Urinary bladder (tissue), 4 donors: ENCODE results near the gene IFITM10. TPM values are rescaled to one million over a fixed set of nuclear protein-coding genes. Genes with fewer than 3 reads are reported as not detected.

Experiments
- DNase-seq: peaks from one replicate; pipeline ENCODE4 v3.0.0-alpha.2; 2015; ENCODE audit errors: extremely low spot score
- H3K27ac ChIP-seq: one replicate; pipeline ENCODE4 v1.5.1; 2013; ENCODE audit warnings: low read depth, mild to moderate bottlenecking, moderate library complexity
- H3K36me3 ChIP-seq: one replicate; pipeline ENCODE4 v1.6.1; 2013; ENCODE audit warnings: mild to moderate bottlenecking, moderate library complexity; ENCODE audit not compliant: insufficient read depth
- H3K4me1 ChIP-seq: one replicate; pipeline ENCODE4 v1.6.1; 2013; ENCODE audit warnings: mild to moderate bottlenecking, moderate library complexity; ENCODE audit not compliant: insufficient read depth
- H3K4me3 ChIP-seq: one replicate; pipeline ENCODE4 v1.5.1; 2013; ENCODE audit warnings: low read depth, low read length
- WGBS: extraction: QIAGEN DNeasy Blood & Tissue Kit; methylation state at CpG from one replicate; pipeline ENCODE4 v1.1.7; 2013; 5-methylcytosine and 5-hydroxymethylcytosine counted together
- polyA plus RNA-seq: library from polyadenylated mRNA; stranded (reverse); fragments of 200-250 nt; gene quantifications from one replicate; pipeline ENCODE4 v1.2.3, GENCODE V29; 2013
- total RNA-seq: library from RNA; depleted of rRNA; stranded (reverse); fragments of >200 nt; gene quantifications from one replicate; pipeline ENCODE4 v1.2.3, GENCODE V29; 2014
- donor health status: healthy with polysubstance abuse.
- donor health status: healthy.

Gene IFITM10
- total and polyA plus RNA-seq, 2 donors, result 1.0 to 1.9 TPM

DNA sequence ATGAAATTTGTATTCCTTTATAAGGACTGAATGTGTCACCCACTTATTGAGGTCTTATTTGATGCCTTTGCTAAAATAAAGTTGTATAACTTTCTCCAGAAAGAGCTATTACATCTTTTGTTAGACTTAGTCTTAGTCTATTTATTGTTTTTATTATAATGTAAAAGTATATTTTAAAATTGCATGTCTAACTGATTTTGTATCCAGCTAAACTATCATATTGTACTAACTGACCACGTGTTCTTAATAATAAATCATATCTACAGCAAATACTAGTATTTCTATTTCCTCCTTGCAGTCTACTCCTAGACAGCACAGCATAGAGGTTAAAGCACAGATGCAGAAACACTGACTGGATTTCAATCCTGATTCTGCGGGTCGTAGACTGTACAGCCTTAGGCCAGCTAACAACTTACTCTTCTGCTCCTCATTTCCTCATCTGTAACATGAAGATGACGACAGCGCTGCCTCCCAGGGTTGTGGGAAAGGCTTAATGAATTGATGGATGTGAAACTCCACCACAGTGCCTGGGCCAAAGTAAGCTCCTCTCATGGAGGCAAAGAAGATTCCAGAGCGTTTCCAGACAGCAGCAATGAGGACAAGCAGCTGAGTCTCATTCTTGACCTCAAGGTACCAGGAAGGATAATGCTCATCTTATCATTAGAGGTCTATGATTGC, 13.2 kb downstream of the IFITM10 start:
- H3K4me1 ChIP-seq, result no peaks in the 10 kb centered on the region
- WGBS, result 85% methylated on average over 6 of the region's 6 CpGs
- no peak for DNase-seq
- H3K27ac ChIP-seq, result no peak overlapping the region
- H3K4me3 ChIP-seq, result no peak overlapping the region
- H3K36me3 ChIP-seq, result no peaks in the 10 kb centered on the region

DNA sequence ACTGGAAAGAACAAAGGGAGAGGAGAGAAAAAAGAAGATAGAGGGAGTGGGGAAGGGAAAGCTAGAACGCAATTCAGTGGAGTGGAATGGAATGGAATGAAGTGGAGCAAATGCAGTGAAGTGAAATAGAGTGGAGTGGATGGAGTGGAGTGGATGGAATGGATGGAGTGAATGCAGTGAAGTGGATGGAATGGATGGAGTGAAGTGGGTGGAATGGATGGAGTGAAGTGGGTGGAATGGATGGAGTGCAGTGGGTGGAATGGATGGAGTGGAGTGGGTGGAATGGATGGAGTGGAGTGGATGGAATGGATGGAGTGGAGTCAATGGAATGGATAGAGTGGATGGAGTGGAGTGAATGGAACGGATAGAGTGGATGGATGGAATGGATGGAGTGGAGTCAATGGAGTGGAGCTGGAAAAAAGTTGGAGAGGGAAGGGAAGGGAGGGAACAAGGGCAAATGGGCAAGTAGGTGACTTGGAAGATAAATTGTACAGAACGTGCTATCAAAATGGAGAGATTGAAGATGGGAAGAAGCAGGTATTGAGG, 13.9 kb downstream of the IFITM10 start:
- no peak for DNase-seq
- no peak overlapping the region for H3K27ac ChIP-seq
- H3K4me1 ChIP-seq, result no peaks in the 10 kb centered on the region
- H3K4me3 ChIP-seq, result no peak overlapping the region
- WGBS, result 64% methylated on average over 3 of the region's 3 CpGs
- no peaks in the 10 kb centered on the region for H3K36me3 ChIP-seq

GRCh38 chr11:1735271-1735670, 15.1 kb downstream of the IFITM10 start:
- Histone ChIP-seq H3K4me3 (no peak overlapping the region), H3K4me1 (no peaks in the 10 kb centered on the region), H3K36me3 (no peaks in the 10 kb centered on the region), H3K27ac (no peak overlapping the region)
- 75% methylated on average over 16 of the region's 16 CpGs for WGBS
- no peak for DNase-seq

DNA sequence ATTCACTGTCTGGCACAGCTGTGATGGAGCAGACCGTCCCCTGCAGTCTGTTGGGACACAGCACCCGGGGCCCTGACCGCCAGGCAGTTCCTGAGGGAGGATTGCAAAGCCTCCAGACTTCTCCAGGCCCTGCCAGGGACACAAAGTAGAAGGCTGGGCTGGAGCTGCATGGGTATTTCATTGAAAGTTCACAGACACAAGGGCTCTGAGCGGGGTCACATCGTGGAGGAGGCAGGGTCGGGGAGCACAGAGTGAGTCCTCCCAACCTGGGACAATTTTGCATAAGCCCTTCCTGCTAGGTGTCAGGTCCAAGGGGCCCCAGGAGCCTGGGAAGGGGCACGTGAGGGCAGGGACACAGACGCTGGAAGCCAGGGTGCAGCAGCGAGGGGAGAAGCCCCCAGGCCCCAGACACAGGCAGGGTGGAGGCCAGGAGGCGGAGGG, 15.7 kb downstream of the IFITM10 start:
- no peak for DNase-seq
- Histone ChIP-seq H3K4me3 (no peak overlapping the region), H3K36me3 (no peaks in the 10 kb centered on the region), H3K4me1 (no peaks in the 10 kb centered on the region), H3K27ac (no peak overlapping the region)
- WGBS, result 53% methylated on average over 10 of the region's 10 CpGs

DNA sequence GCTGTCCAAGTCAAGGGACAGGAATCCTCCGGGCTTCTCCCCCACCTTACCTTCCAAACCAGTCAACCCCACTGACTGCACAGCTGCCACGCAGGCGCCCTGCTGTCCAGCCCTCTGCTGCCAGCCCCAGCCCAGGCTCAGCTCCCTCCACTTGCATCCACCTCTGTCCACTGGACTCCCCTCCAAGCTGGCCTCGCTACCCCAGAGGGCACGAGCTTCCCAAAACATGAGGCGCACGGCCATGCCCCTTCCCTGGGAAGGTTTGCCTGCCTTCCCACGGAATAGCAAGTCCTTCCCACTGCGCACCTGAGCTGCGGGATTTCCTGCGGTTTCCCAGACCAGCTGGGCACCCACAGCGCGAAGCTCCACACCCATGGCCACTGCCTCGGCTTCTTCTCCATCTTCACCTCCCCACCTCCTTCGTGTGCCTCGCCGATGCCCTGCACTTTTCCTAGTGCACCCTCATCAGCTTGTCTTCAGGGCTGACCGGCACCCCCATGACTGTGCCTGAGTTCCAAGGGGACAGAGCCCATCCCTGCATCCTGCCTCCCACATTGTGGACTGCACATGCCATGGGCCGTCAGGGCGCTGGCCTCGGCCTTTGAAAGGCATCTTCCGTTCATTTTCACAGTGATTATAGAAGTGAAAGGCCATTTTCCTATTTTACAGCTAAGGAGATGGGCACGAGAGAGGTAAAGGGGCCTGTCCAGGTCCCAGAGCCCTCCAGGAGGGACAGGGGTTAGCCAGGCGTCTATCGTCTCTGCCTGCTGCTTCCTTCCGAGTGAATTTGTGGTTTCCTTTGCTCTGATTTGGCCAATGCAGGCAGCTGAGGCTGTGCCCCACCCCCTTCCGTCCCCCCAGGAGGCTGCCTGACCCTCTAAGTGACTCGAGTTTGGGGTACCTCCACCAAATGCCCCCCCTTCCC, 16.4 kb downstream of the IFITM10 start:
- WGBS, result 71% methylated on average over 28 of the region's 28 CpGs
- Histone ChIP-seq H3K27ac (no peak overlapping the region), H3K4me1 (no peaks in the 10 kb centered on the region), H3K36me3 (no peaks in the 10 kb centered on the region), H3K4me3 (no peak overlapping the region)
- DNase-seq, result no peak

- H3K36me3 ChIP-seq, result no peaks in the 10 kb centered on the region
- no peak overlapping the region for H3K4me3 ChIP-seq
- 73% methylated on average over 14 of the region's 14 CpGs for WGBS
- DNase-seq, result no peak
- H3K27ac ChIP-seq, result no peak overlapping the region
- H3K4me1 ChIP-seq, result no peaks in the 10 kb centered on the region
These were observed 17.2 kb downstream of the IFITM10 start for GRCh38 chr11:1733009-1733715.

- Histone ChIP-seq H3K4me1 (no peaks in the 10 kb centered on the region), H3K36me3 (no peaks in the 10 kb centered on the region), H3K27ac (no peak overlapping the region), H3K4me3 (no peak overlapping the region)
- 32% methylated on average over 13 of the region's 13 CpGs for WGBS
- DNase-seq, result no peak
These were observed 17.9 kb downstream of the IFITM10 start for GRCh38 chr11:1732418-1733008.

- H3K4me3 ChIP-seq, result no peak overlapping the region
- no peak for DNase-seq
- WGBS, result 86% methylated on average over 5 of the region's 5 CpGs
These were observed 18.8 kb downstream of the IFITM10 start for GRCh38 chr11:1731451-1732059.

DNA sequence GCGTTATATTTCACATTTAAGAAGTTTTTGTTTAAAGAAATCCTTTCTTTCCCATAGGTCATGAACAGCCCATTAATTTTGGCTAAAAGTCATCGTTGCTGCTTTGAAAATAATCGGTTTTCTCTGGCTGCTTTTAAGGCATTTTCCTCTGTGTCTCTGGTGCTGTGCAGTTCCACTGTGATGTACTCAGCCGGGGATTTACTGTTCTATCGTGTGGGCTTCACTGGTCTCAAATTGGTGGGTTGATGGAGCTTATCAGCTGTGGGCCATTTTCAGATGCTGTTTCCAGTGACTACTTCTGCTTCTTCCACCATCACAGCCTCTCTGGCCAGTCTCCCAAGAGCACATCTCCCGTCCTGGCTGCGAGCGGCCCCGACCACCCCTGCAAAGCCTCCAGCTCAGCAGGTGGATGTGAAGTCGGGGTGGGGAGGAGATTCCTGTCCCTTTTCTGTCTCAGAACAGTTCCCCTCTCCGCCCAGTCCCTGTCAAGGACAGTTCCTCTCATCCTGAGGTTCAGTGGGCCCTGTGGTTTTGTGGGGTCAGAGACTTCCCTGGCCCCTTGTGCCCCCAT, 20.3 kb downstream of the IFITM10 start:
- Histone ChIP-seq H3K4me3 (no peak overlapping the region), H3K36me3 (no peaks in the 10 kb centered on the region), H3K27ac (no peak overlapping the region), H3K4me1 (no peaks in the 10 kb centered on the region)
- no peak for DNase-seq
- WGBS, result 57% methylated on average over 11 of the region's 11 CpGs

More at GRCh38 chr11:1731451-1732059, 18.8 kb downstream of the IFITM10 start:
- Histone ChIP-seq H3K4me1 (no peaks in the 10 kb centered on the region), H3K27ac (no peak overlapping the region), H3K36me3 (no peaks in the 10 kb centered on the region)

DNA sequence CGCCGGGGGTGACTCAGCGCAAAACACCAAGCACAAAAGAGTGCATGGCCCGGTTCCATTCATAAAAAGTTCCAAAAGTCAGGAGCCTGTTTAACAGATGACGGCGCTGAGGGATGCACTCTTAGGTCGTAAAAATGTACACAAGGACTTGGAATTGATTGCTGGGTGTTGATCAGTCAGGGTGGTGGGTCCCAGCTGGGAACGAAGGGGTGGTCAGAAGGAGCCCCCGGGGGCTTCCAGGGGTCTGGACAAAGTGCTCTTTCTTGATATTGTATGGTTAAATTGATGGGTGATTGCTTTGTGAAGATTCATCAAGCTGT, 20.7 kb downstream of the IFITM10 start:
- no peak overlapping the region for H3K27ac ChIP-seq
- no peaks in the 10 kb centered on the region for H3K36me3 ChIP-seq
- no peaks in the 10 kb centered on the region for H3K4me1 ChIP-seq
- no peak overlapping the region for H3K4me3 ChIP-seq
- 59% methylated on average over 9 of the region's 9 CpGs for WGBS
- no peak for DNase-seq

GRCh38 chr11:1728931-1729691, 21.3 kb downstream of the IFITM10 start:
- H3K27ac ChIP-seq, result no peak overlapping the region
- no peak overlapping the region for H3K4me3 ChIP-seq
- H3K36me3 ChIP-seq, result no peaks in the 10 kb centered on the region
- no peak for DNase-seq
- H3K4me1 ChIP-seq, result no peaks in the 10 kb centered on the region
- WGBS, result 83% methylated on average over 25 of the region's 25 CpGs

- Histone ChIP-seq H3K36me3 (no peaks in the 10 kb centered on the region), H3K4me1 (no peaks in the 10 kb centered on the region), H3K27ac (no peak overlapping the region), H3K4me3 (no peak overlapping the region)
- no peak for DNase-seq
- 59% methylated on average over 4 of the region's 4 CpGs for WGBS
These were observed 22.1 kb downstream of the IFITM10 start for GRCh38 chr11:1728301-1728700.
